GM13976 (cell line): Measurements from ENCODE around the gene WDTC1.
"Not testable (repeated sequence)": the region's sequence is repeated elsewhere in the genome, so short reads cannot be mapped to it uniquely, and the experiment has no call there.

Source experiments
- DNase-seq: peaks from one replicate; pipeline ENCODE4 v3.0.0; 2012; ENCODE audit warnings: low spot score
- in situ Hi-C: fragments of 300-500 bp; cut with MboI; formaldehyde crosslinking; loops from one replicate; pipeline ENCODE4 v1.12.0; 2022; ENCODE audit warnings: low sequenced_read_pairs, mixed read lengths, inconsistent platforms; ENCODE audit not compliant: unreplicated experiment
- TF ChIP-seq, protein P1 (sequence below): IDR thresholded peaks from 2 replicates; pipeline ENCODE4 v1.5.1; 2012; ENCODE audit warnings: borderline replicate concordance, mild to moderate bottlenecking; ENCODE audit not compliant: insufficient read depth; ENCODE audit errors: extremely low read depth, missing control alignments, control extremely low read depth

WDTC1 gene

DNA sequence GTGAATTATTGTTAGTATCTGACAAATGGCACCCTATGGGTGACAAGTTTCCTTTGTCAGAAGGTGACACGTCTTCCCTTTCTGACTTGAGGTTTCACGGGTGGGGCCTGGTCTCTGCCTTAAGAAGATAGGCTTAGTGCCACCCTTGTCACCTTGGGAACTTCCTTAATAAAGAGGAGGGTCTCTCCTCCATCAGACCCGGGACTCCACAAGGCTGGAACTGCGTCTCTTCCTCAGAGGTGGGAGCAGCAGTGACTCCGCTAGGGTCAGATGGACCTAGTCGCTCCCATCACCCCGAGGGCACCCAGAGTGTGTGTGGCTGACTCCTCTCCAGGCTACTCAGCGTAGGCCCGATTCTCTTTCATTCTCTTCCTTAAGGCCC, 774 bp upstream of the WDTC1 start:
- in situ Hi-C loops = no loop called here
- no peak for DNase-seq
- TF ChIP-seq, protein P1, sequence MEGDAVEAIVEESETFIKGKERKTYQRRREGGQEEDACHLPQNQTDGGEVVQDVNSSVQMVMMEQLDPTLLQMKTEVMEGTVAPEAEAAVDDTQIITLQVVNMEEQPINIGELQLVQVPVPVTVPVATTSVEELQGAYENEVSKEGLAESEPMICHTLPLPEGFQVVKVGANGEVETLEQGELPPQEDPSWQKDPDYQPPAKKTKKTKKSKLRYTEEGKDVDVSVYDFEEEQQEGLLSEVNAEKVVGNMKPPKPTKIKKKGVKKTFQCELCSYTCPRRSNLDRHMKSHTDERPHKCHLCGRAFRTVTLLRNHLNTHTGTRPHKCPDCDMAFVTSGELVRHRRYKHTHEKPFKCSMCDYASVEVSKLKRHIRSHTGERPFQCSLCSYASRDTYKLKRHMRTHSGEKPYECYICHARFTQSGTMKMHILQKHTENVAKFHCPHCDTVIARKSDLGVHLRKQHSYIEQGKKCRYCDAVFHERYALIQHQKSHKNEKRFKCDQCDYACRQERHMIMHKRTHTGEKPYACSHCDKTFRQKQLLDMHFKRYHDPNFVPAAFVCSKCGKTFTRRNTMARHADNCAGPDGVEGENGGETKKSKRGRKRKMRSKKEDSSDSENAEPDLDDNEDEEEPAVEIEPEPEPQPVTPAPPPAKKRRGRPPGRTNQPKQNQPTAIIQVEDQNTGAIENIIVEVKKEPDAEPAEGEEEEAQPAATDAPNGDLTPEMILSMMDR = no peak

DNA sequence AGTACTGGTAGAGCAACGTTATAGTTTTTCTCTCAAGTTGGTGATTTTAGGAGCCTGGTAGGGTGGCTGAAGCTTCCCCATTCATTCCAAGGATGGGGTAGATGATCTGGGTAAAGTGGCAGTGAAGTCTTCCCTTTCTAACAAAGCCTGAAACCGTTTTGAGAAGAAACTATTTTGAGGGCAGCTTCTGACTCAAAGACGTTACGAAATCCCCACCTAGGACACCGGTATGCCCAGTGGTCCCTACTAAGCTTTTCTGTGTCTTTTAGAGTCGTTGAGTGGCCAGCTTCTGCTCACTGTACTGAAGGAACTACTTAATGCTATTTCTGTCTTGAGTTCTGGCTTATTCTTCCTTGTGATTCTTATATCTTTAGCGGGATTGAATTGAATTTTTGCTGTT, 1.4 kb downstream of the WDTC1 start:
- in situ Hi-C loops = no loop called here
- no peak for DNase-seq
- TF ChIP-seq, protein P1 = no peak

DNA sequence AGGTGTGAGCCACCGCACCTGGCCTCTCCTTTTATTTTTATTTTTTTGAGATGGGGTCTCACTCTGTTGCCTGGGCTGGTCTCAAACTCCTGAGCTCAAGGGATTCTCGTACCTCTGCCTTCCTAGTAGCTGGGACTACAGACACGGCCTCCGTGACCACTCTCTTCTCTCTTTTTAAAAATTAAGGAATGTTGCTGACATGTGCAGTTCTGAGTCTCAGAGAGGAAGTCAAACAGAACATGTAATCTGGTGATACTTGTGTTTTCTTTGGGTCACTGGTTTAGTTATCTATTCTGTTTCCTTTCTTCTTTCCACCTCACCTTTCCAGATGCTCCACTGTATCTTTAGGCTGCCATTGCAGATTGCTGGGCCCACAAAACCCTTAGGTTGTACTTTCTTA, 2.7 kb downstream of the WDTC1 start:
- TF ChIP-seq, protein P1 = no peak
- in situ Hi-C loops = no loop called here

DNA sequence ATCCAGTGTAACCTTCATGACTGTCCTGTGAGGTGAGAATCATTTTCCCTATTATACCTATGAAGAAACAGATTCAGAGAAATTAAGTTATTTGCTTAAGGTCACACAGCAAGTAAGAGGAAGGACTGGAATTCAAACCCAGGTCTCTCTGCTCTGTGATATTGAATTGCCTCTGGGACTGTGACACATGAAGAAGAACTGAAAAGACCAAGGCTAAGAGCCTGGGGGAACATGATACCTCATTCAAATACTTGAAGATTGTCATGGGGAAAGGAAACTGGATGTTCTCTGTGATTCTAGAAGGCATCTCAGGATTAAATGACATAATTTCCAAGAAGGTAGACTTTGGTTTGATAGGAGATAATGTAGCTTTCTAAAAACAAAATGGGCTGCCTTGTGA, 3.6 kb downstream of the WDTC1 start:
- DNase-seq = no peak
- in situ Hi-C loops = no loop called here
- TF ChIP-seq, protein P1 = no peak

More for the DNA sequence above, 2.7 kb downstream of the WDTC1 start:
- DNase-seq = no peak

DNA sequence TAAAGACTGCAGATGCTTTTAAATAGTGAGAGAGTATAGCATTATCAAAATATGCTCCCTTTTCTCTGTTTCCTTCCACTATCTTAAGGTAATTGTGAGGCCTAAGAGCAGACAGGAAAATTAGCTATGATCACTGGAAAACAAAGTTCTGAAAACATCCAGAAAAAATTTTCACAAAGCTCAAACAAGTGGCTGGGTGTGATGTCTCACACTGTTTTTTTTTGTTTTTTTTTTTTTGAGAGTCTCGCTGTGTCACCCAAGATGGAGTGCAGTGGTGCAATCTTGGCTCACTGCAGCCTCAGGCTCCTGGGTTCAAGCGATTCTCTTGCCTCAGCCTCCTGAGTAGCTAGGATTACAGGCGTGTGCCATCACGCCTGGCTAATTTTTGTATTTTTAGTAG, 7.2 kb downstream of the WDTC1 start:
- DNase-seq = no peak
- in situ Hi-C loops = no loop called here
- TF ChIP-seq, protein P1 = no peak

DNA sequence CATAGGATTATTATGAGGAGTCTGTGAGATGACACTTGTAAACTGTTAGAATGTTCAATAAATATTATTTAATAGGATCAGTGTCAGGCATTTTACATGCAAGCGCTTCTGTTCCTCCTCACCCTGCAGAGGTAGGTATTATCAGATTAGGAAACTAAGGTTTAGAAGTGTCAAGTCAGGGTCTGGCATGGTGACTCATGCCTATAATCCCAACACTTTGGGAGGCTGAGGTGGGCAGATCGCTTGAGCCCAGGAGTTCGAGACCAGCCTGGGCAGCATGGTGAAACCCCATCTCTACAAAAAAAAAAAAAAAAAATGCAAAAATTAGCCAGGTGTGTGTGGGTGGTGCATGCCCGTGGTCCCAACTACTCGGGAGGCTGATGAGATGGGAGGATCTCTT, 9.2 kb downstream of the WDTC1 start:
- DNase-seq, in situ Hi-C loops: not testable (repeated sequence)

DNA sequence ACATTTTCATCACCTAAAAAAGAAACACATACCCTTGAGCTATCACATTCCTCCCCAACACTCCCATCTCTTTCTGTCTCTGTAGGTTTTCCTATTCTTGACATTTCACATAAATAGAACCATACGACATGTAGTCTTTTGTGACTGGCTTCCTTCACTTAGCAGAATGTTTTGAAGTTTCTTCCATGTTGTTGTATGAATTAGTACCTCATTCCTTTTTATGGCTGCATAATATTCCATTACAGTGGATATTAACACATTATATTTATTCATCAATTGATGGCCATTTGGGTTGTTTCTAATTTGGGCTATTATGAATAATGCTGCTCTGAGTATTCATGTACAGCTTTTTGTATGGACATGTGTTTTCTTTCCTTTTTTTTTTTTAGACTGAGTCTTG, 11.8 kb downstream of the WDTC1 start:
- DNase-seq = no peak
- in situ Hi-C loops = no loop called here
- TF ChIP-seq, protein P1 = no peak

DNA sequence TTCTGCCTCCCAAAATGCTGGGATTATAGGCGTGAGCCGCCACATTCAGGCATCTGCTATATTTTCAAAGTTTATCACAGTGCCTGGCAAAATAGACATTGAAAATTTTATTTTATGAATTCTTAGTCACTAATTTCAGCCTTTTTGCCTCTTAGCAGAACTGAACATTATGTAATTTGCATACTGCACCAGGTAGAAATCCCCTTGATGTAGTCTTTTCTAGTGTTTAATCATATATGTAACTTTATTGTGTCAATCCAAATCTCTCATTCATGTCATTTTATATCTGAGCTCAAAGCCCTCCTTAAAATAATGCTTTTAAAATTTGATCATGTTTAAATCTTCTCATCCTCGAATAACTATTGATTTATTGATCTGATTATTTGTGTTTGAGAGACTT, 19.2 kb downstream of the WDTC1 start:
- in situ Hi-C loops = no loop called here
- TF ChIP-seq, protein P1 = no peak
- no peak for DNase-seq
